SKM-1 treated with dmso at 0.1 percent for 144 hours (cell line): ENCODE results near the gene CLTB.

ENCODE experiments used
- DNase-seq: peaks from one replicate; lab custom pipeline; 2025; ENCODE audit not compliant: unreplicated experiment; lab: John Stamatoyannopoulos, UW

The CLTB gene

GRCh38 chr5:176383961-176384360 lies 32.4 kb downstream of the CLTB start:
- DNase-seq = no peak

DNA sequence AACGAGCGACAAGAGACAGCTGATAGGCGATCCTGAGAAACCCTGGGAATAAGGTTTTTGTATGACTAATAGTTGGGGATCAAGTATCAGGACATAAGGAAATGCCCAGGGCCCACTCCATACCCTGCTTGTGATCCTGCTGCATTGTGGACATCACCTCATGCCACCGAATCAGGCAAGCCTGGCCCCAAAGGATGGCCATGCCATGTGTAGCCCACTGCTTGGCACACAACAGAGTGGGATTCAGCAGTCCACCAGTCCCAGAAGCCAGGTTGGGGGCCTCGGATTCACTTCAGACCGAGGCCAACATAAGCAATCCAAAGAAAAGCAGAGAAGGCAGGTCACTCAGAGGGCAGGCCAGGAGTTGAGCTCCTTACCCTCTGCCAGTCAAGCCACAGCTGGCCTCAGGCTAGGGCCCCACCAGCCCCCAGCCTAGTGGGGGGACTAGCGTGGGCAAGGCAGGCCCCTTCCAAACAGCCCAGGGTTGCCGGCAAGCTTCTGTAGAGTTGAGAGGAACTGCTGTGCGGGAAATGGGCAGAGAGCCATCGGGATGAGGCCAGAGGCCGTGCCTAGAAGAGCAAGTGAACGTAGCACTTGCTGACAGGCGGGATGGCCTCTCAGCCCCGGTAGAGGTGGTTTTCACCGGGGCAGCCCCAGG lies 33.0 kb downstream of the CLTB start:
- DNase-seq = no peak

GRCh38 chr5:176382721-176383120 lies 33.6 kb downstream of the CLTB start:
- no peak for DNase-seq

DNA sequence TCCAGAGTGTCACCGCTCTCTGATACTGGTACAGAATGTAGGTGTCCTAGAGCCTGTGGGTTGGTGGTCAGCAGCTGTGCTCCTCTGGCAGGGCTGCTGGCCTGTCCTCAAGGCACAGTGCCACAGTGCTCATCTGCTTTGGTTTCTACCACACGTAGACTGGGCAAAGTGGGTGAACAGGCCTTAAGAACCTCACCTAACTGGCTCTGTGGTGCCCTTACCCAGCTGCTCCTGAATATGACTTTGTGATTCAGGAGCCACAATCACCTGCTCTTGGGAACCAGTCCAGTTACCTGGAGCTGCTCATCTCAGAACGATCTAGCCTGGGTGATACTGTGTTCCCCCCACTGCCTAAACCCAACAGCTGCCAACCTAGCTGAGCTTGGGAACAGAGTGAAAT lies 34.4 kb downstream of the CLTB start:
- DNase-seq = no peak

DNA sequence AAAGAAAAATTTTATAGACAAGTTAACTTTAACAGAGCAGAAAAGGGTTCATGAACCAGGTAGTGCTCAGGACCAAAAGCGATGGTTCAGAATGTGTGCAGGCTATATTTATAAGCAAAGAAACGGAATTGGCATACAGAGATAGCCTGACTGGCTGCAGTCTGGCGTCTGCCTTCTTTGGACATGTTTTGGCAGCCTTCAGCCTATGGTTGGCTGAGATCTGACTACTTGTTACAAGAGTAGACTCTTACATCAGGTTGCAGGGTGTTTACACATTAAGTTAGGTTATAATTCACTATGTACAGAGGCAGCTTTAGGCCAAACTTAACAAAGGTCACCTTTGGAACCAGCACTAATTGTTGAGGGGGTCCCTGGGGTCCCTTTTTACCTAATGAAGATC lies 34.9 kb downstream of the CLTB start:
- no peak for DNase-seq

- peak; percentile 40 for DNase-seq
These were observed 36.5 kb downstream of the CLTB start for GRCh38 chr5:176379881-176380280.

- no peak for DNase-seq
These were observed 43.1 kb downstream of the CLTB start for GRCh38 chr5:176373100-176373818.

DNA sequence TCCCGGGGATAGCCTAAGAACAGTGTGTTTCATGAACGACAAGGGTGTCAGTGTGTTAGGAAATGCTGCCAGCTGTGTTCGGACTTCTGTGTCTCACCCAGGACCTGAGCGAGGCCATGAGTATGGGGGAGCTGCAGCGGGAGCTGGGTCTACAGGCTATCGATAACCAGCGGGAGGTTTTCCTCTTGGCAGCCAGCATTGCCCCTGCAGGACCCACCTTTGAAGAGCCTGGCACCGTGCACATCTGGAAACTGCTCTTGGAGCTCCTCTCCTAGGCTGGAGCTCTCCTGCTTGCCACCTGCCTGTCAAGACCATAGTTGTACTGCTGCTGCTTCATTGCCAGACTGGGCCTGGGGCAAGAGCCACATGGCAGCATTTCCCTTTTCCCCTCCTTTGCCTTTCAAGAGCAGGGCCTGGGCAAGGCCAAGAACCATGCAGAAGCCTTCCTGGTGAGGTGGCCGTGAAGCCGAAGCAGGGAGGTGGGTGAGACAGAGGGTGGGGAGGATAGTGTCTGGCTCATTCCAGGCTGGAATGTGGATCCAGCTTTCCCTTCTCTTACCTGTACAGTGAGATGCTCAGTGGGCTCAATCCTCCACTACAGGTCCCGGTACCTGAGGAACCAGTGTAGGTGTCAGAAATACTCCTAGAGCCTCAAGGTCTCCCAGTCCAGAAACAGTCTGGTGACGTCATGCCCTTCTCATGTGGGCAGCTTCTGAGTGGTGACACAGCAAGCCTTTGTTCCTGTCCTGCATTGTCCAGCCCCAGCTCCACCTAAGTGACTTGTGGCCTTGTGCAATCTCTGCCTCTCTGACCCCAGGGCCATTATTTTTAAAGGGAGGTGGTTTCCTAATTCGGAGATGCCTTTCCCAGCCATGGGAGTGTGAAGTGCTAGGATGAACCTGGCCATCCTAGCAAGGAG lies 44.5 kb downstream of the CLTB start:
- DNase-seq = peak; percentile 27

- no peak for DNase-seq
These were observed 46.2 kb downstream of the CLTB start for GRCh38 chr5:176369934-176370711.

DNA sequence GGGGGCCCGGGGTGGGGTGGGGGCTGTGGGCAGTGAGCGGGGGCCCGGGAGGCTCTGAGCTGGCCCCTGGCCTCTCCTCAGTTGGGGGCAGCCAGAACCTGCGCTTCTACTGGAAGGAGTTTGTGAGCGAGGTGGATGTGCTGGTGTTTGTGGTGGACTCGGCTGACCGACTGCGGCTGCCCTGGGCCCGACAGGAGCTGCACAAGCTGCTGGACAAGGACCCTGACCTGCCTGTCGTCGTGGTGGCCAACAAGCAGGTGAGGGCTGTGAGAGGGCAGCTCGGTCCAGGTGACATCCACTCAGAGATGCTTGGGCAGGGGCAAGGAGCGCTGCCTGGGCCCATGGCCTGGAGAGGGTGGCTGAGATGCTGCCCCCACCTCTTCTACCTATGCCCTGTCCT lies 47.6 kb downstream of the CLTB start:
- DNase-seq = no peak

DNA sequence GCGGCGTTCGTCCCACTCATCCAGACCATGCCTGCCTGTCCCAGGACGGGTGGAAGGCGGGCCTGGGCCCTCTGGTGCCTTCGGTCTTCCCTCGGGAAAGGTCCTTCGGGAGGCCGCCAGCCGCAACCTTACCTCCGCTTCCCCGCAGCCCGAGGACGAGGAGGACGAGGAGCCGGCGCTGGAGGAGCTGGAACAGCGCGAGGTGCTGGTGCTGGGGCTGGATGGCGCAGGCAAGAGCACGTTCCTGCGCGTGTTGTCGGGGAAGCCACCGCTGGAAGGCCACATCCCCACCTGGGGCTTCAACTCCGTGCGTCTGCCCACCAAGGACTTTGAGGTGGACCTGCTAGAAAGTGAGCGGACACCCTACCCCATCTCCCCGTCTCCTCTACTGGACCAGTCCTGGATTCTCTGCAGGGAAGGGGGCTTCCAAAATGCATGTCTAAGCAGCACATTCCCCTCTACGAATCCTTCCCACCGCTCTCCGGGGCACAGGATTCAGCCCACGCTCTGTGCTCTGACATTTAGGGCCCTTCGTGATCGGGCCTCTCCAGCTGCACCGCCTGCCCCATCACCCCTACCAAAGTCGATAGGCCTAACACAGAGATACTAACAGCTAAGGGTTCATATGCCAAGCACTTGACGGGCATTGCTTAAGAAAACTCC lies 50.0 kb downstream of the CLTB start:
- no peak for DNase-seq

DNA sequence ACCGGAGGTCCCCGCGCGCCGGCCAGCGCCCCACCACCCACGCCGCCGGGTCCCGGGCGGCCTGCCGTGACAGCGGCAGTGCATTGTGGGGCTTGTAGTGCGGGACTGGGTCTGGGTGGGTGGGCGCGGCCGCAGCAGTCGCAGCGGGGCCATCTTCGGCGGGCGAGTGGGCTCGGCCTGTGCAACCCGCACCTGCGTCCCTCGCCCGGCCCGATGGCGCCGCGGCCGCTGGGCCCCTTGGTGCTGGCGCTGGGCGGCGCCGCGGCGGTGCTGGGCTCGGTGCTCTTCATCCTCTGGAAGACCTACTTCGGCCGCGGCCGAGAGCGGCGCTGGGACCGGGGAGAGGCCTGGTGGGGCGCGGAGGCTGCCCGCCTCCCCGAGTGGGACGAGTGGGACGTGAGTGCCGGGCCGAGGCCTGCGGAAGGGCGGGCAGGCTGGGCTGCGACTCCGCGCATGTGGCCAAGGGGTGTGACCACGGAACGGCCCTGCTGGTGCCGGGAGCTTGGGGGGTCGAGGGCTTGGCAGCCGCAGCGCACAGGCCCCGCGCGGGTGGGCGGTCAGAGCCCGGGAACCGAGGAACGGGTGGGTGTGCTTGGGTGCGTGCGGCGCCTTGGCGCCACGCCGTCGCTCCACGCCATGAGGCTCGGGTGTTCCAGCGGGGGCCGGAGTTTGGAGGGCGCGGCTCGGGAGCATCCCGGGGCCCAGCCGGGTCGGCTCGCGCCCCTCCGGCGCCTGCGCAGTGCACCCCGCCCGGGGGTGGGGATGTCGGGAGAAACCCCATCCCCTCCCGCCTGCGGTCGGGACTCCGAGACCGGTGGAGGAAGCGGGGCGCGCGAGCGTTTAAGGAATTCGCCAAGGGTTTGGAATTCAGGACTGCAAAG lies 50.7 kb downstream of the CLTB start, which contains the start of gene ARL10:
Gene ARL10, plus strand, starts transcription at position 137 of the 881 bp plus-strand sequence. Its CDS starts 77 bp downstream, at position 214.
- no peak for DNase-seq

DNA sequence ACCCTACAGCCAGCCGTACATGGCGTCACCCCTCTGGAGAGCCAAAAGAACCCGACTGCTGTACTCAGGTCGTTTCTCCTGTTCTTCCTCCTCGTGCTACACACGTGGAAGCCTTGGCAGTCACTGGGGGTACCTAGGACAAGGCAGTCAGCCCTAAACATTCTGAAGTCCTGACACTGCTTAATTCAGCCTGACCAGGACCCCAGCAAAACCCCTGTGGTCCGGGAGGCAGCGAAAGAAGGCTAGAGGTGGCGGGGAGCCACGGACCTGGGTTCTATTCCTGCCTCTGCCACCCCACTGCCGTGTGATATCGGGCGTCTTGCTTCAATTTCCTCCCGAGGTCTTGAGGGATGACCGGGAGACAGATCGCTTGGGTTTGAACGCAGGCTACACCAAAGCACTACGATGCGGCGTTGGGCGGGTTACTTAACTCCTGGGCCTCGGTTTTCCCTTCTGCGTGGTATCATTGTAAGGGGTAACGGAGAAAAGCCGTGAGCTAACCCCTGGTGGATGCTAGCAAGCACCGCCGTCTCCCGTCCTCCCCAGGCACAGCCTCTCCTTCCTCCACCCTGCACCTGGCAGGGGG lies 51.5 kb downstream of the CLTB start:
- DNase-seq = no peak

DNA sequence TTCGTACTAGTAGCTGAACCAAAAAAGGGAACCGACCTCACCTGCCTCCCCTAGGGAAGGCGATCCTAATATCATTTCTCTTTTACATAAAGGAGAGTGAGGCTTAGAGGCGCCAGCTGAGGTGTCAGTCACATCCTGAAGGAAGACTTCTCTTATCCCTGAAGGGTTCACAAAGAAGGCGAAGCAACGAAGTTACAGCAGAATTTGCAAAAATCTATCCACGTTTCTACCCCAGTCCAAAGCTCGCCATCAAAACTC lies 54.2 kb downstream of the CLTB start:
- DNase-seq = no peak

GRCh38 chr5:176361437-176362232 lies 54.7 kb downstream of the CLTB start, which contains the start of gene KIAA1191:
Gene KIAA1191 (minus strand): TSS chr5:176361764. CDS start chr5:176359508, 2,256 bp downstream.
- DNase-seq = peak; percentile 82

DNA sequence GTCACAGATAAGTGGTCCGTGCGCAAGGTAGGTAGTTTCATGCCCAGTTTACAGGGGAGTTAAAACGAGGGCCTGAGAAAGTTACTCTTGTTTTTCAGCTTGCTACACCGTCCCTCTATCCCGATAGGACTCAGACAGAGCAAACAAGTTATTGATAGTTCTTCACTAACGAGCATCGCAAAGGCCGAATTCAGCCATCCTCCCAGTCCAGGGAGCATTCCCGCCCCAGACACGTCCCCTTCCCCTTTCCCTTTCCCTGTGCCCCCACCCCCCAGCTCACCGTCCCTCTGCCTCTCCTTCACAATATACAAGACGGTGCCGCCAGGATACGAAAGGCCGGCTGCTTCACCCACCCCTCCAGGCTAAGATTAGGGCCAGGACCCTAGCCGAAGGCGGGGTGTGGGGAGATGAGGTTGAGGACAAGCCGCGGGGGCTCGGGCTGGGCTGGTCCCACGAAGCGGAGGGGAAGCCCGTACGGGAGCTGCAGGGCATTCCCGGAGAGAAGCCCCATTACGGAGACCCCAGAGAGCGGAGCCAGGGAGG lies 55.4 kb downstream of the CLTB start:
- DNase-seq = no peak

DNA sequence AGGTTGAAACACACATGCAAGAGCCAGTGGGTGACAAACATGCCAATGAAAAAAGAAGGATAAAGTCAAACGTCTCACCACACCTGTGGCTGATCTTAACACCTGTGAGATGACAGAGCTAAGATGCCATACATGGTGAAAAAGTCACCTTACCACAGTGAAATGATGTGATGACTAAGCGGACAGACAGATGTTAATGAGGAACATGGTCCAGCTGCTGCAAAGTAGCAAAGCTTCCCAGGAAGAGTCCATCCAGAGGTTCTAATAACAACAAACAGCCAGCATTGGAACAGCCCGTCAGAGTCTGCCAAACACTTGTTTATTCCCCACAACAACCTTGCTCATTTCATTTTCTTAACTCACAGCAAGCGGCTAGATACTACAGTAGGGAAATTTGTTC lies 56.7 kb downstream of the CLTB start:
- DNase-seq = no peak

DNA sequence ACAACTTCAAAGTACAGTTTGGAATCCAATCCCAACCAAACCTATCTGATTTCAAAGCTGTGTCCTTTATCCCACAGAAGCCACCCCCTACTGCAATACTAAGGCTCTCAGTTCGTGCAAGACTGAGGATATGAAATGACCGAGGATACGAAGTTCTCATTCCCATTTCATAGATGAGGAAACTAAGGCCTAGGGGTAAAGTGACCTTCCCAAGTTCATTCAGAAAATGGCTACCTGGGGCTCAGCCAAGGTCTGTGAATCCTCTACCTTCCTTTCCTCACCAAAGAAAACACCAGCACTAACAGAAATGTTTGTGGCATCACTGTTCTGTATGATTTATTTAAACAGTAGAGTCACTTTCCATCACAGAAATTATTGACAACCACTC lies 60.2 kb downstream of the CLTB start:
- no peak for DNase-seq
